Activated naive CD4-positive, alpha-beta T cell treated with Interleukin-2 at 50 U/mL for 16 hours (primary cell): ENCODE results near the gene ALKBH3.

Experiments used
- DNase-seq: peaks from one replicate; pipeline ENCODE4 v3.0.0-alpha.2; 2020

The ALKBH3 gene

DNA sequence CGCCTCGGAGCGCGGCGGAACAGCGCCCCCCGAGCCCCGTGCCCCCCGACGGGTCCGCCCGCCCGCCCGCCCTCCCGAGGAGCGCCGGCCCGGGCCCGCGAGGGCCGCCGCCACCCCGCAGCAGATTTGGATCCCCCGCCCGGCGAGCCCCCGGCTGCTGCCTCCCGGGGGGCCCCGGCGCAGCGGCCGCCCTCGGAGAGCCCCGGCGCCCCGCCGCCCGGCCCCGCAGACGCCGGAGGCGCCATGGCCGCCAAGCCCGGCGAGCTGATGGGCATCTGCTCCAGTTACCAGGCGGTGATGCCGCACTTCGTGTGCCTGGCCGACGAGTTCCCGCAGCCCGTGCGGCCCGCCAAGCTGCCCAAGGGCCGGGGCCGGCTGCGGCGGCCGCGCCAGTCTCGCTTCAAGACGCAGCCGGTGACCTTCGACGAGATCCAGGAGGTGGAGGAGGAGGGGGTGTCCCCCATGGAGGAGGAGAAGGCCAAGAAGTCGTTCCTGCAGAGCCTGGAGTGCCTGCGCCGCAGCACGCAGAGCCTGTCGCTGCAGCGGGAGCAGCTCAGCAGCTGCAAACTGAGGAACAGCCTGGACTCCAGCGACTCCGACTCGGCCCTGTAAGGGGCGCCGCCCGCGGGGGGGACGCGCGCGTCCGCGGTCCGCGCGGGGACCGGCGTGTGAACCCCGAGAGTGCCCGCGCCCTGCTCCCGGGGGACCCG lies 62.2 kb downstream of the ALKBH3 start:
- DNase-seq, result no peak

DNA sequence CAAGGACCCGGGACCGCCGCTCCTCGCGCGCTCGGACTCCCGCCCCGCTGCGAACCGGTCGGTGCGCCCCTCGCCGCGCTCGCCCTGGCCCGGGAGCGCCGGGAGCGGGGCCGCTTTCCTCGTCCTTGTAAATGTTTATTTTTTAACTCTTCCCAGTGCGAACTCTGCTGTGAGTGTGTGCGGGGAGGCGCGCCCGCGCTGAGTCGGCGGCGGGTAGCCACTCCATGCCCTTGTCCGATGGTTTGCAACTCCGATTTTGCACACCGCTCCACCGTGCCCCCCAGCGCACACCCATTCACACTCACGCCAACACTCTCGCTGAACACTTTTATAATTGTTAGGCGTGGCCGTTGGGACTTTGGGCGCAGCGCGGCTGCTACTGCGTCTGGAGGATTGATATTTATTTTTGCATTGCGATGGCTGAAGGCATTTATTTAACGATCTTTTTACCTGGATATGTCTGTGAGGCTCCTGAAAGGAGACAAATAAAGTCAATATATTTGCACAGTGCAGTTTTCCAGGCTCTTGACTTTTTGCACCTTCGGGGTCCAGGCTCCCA lies 62.8 kb downstream of the ALKBH3 start:
- DNase-seq, result peak; percentile 7

DNA sequence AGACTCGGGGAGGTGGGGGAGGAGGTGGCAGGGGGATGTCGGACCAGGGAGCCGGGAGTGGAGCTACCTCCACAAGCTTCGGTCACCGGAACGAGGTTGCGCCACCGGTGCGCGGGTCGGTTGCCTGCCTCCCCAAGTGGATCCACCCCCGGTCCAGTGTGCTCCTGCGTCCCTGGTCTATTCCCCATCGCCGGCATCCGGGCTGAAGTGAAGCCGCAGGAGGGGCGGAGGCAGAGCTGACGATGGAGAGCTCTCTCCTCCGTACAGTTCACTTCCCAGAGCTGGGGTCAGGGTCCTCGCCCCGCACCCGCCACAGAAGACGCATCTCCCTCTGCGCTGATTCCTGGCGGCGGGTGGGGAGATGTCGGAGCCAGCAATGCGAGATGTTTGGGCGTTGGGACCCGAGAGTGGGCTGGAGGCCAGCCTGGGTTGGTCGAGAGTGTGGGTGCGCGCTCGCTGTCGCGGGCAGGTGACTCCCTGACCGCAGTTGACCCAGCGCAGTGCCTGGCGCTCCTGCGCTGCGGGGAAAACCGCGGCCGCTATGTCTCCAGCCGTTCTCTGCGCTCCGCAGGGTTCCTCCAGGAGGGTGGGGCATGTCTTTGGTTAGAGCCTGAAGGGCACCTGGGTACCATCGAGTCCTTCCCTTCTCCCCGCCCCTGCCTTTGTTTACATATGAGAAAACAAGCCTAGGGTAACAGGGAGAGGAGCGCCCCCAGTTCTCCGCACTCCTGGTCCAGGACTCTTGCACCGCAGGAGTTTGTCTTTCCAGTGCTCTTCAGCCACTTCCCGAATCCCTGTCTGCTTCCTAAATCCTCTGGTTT lies 63.5 kb downstream of the ALKBH3 start:
- peak; percentile 43 for DNase-seq

DNA sequence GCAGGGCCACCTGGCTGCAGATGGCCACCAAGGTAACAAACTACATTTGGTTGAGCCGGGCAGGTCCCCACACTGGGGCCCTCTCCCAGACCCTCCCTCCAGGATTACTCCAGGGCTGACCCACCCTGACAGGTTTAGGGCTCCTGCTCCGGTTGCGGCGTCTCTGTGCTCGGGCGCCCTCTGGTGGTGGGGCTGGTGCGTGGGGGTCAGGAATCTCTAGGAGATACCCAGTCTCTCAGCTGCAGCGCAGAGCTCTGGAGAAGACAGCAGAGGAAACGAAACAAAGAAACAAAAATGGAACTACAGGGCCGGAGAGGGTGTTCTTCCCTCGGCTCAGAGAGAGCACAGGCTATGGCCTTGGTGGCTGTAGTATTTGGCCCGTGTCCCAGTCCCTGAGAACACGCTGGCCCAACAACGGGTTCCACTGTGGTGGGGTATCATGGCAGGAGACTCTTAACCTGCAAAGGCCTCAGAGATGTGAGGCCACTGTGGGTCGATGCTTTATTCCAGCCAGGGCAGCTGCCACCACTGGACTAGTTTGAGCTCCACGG lies 64.2 kb downstream of the ALKBH3 start:
- DNase-seq, result peak; percentile 67

DNA sequence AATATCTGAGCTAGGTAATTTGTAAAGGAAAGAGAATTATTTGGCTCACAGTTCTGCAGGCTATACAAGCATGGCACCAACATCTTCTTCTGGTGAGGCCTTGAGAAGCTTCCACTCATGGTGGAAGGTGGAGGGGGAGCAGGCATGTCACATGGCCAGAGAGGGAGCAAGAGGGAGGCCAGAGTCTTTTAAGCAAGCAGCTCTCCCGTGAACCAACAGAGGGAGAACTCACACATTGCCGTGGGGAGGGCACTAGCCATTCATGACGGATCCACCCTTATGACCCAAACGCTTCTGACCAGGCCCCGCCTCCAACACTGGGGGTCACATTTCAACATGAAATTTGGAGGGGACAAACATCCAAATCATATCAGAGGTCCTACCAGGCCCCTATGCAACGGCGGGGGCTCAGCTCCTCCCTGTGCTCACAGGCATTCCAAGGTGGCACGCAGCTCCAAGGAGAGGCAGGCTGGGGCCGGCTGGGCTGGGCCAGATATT lies 66.4 kb downstream of the ALKBH3 start:
- DNase-seq, result no peak

DNA sequence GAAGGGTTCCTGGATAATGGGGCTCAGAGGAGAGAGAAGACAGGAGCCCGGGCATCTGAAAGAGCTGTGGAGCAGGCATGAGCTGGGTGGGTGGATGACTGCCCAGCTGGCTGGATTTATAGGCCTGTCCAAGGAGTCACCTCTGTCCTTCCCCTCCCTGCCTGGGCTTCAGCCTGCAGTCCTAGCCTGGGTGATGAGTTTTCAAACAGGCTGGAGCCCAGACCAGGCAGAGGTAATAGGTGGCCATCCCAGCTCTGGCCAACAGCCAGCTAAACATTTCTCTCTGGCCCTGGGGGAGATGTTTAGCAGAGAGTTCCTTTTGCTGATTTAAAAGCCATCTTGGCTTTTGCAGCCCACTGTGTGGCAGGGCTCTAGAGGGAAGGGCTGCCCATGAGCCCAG lies 67.2 kb downstream of the ALKBH3 start:
- no peak for DNase-seq

DNA sequence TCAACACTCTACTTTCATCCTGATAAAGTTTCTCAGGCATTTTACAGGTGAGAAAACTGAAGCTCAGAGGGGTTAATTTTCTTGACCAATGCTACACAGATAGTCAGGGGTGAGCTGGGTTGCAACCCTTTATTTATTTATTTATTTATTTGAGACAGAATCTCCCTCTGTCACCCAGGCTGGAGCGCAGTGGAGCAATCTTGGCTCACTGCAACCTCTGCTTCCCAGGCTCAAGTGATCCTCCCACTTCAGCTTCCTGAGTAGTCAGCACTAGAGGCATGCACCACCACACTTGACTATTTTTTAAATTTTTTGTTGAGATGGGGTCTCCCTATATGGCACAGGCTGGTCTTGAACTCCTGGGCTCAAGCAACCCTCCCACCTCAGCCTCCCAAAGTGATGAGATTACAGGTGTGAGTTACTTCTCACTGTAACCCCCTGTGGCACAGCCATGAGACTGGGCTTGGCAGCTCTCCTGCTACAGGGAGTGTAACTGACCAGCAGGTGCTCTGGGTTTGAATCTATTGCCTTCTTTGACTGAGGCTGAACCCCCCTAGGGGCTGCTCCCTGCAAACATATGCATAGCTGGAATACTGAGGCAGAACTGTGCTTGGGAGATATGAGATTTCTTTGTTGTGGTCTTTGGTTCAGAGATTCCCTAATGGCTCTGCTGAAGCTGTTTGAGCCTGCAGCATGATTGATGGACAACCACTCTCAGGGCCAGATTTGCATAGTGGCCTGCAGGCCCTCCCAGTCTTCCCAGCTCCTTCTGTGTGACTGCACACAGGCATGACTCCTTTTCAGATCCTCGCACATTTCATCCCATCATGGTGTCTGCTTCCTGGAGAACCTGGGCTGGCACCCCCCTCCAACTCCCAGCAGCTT lies 68.0 kb downstream of the ALKBH3 start:
- DNase-seq, result no peak

DNA sequence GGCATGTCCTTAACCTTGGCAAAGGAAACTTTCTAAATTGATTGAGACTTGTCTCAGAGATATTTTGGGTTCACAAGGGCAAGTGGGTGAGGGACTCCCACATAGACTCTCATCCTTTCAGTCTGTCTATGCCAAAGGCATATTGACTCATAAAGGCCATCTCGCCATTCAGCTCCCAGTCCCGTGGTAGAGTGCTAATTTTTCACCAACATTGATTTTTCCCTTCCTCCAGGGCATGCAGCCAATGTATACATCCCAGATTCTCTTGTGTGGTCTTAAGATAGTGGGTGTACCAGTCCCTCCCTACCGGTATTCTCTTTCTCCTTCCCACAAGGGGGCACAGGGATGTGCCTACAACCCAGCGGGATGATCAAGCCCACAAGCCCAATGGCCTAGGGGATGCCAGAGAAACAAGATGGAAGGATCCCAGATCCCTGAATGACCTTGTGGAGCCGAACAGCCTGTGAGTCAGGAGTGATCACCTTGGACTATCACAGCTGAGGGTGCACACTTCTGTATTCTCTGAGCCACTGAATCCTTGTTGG lies 69.8 kb downstream of the ALKBH3 start:
- DNase-seq, result no peak

DNA sequence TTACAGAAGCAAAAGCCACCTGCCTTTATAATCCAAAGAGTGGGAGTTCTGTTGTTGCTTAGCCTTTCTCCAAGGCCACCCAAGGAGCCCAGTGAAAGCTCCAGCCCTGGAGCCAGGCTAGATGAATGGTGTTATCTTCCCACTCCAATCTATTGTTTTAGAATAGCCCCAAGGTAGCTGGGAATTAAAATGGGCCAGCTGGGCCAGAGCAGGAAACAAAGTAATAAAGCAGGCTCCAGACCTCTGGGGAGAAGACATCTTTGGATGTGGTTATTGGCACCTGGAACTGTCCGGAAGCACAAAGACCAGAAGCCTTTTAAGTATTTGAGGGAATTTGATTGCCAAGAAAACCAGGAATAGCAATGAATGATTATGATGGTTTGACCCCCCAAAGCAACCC lies 70.6 kb downstream of the ALKBH3 start:
- no peak for DNase-seq

DNA sequence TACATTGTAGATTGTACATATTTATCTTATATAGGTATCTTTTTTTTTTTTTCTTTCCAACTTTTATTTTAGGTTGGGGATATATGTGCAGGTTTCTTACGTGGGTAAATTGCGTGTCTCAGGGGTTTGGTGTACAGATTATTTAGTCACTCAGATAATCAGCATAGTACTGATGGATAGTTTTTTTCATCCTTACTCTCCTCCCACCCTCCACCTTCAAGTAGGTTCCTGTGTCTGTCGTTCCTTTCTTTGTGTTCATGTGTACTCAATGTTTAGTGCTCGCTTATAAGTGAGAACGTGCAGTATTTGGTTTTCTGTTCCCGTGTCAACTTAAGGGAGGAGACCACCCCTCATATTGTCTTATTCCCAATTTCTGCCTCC lies 71.4 kb downstream of the ALKBH3 start:
- no peak for DNase-seq

DNA sequence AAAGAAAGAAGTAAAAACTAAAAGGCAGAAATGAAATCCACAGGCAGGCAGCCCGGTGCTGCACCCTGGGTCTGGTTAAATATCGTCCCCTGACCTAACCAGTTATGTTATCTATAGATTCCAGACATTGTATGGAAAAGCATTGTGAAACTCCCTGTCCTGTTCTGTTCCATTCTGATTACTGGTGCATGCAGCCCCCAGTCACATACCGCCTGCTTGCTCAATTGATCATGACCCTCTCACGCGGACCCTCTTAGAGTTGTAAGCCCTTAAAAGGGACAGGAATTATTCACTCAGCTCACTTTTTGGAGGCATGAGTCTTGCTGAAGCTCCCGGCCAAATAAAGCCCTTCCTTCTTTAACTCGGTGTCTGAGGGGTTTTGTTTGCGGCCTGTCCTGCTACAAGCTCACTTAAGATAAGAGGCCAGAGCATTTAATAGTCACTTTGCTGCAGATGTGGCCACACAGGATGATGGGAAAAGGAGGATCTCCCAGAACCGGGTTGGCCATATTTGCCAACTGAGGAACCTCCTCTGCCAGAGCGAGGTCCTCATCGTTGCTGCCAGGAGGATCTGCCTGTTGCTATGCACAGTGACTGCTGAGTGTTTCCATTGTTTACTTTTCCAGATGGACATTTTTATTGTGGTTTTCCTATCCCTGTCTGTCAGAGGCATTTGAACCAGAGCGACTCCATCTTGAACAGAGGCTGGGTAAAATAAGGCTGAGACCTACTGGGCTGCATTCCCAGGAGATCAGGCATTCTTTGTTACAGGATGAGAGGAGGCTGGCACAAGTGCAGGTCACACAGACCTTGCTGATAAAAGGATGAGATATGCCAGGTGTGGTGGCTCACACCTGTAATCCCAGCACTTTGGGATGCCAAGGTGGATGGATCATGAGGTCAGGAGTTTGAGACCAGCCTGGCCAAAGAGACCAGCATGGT lies 72.0 kb downstream of the ALKBH3 start:
- DNase-seq, result no peak

DNA sequence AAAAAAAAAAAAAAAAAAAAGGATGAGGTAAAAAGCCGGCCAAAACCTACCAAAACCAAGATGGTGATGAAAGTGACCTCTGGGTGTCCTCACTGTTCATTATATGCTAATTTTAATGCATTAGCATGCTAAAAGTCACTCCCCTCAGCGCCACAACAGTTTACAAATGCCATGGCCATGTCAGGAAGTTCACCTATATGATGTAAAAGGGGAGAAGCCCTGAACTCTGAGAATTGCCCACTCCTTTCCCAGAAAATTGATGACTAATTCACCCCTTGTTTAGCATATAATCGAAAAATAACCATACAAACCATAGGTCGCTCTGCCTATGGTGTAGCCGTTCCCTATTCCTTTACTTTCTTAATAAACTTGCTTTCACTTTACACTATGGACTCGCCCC lies 72.9 kb downstream of the ALKBH3 start:
- no peak for DNase-seq

DNA sequence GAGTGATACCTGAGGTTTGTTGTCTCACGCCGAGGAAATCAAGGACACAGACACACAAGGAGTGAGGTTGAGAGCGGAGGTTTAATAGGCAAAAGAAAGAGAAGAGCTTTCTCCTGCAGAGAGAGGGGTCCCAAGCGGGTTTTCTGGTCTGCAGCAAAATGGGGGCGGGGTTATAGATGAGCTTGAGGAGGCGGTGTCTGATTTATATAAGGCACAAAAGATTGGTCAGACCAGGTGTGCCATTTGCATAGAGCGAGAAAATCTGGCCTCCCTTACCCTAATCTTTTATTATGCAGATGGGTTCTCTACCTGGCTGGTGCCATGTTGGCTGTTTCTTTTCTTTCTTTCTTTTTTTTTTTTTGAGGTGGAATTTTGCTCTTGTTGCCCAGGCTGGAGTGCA lies 73.6 kb downstream of the ALKBH3 start:
- DNase-seq, result no peak

DNA sequence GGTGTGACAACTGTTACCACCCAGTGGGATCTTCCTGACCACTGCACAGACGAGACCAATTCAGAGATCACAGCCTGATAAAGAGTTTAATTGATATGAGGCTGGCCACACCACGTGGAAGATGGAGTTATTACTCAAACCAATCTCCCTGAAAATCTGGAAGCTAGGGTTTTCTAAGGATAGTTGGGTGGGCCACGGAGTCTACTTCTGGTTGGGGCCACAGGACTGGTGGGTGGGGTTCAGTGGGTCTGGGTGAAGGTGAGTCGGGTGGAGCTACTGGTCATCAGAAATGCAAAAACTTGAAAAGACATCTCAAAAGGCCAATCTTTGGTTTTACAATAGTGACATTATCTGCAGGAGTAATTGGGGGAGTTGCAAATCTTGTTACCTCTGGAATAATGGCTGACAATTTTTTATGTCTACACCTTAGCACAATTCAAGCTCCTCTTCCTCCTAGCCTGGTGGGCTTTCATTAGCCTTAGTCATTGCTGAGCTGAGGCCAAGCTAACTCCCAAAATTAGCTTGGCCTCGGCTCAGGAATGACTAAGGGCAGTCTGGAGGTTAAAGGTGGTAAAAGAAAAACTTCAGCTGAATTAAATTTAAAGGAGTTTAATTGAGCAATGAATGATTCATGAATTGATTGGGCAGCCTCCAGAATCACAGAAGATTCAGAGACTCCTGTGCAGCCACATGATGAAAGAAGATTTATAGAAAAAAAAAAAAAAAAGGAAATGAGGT lies 74.9 kb downstream of the ALKBH3 start:
- DNase-seq, result no peak

DNA sequence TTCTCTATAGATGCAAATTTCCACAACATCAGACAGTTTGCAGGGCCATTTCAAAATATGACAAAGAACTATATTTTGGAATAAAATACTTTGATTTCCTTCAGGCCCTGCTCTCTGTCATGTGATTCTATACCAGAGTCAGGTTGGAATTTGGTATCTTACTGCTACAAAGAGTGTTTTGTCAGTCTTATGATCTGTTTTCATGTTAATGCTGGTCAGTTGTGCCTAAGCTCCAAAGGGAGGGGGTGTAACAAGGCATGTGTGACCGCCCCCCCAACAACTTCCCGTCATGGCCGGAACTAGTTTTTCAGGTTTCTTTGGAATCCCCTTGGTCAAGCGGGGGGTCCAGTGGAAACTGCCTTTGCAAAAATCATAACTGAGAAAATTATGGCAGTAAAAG lies 76.9 kb downstream of the ALKBH3 start:
- DNase-seq, result no peak

DNA sequence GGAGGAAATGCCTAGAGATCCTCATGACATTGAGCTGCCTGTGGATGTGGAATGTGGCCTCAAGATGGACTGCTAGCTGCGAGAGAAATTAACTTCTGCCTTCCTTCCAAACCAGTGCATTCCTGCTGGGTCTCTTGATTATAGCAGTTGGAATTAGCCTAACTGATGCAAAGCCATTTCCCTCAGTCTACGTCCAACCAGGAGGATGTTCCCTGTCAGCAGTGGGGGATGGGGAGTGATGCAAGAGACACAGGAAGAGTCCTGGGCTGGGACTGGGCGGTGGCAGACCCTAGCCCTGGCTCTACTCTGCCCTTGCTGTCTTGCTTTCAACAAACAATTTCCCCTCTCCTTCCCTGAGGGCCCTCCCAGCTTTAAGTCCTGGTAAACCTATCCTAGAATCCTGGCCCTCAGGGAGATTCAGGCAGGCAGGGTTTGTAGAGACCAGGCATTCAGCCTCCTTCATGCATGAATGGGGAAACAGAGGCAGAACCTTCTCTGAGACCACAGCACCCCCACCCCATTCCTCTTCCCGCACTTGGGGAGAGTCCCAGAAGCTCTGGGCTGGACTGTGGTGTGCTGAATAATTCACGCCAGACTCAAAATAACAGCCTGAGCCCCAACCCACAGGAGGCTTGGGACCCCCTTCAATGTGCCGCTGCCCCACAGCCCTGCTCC lies 78.8 kb downstream of the ALKBH3 start:
- DNase-seq, result no peak

DNA sequence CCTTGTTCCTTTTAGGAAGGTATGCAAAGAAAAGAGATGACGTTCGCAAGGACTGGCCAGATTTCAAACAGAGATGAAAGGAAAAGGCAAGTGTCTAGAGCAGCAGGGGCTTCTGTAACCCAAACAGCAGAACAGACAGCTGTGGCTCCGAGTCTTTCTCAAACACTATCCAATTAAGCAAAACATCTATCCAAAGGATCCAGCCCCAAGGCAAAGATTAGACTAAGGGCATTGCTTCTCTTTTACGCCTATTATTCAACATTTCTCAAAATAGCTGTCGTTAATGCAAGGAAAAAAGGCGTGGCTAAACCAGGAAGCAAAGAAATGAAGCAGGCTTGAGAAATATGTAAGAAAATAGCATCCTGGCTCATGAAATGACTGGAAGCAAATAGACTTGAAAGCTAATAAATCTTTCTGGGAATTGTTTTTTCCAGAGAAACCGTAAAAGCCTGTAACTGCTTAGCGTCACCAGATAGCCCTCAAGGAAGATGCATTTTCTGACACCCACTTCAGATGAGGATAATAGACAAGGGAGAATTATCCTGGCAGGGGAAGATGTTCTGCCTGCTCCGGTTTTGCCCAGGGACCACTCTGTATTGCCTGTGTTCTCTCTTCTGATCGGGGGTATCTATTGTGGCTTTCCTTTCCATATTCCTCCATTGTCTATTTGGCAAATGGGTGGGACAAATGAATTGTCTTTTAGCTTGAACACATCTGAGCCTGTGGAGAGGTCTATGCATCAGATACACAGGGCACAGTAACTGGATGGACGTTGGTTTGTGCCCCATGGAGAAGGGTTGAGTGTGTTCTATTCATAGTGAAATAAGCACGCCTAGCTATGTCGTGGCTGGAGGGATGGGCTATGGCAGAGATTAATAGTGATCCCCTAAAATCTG lies 82.0 kb downstream of the ALKBH3 start:
- no peak for DNase-seq

DNA sequence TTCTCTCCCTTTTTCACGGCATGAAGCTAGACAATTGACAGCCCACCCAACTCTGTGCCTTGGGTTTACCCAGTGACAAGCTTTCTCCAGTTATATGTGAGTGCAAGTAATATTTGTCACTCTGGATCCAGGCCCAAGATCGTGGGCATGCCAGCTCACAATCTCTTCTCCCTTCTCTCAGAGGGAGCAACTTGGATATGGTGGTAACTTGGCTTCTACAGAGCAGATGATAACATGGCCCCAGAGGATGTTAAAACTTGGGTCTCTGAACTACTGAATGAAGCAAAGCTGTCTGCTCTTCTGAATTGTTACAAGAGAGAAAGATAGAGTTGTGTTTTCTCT lies 82.6 kb downstream of the ALKBH3 start:
- no peak for DNase-seq

DNA sequence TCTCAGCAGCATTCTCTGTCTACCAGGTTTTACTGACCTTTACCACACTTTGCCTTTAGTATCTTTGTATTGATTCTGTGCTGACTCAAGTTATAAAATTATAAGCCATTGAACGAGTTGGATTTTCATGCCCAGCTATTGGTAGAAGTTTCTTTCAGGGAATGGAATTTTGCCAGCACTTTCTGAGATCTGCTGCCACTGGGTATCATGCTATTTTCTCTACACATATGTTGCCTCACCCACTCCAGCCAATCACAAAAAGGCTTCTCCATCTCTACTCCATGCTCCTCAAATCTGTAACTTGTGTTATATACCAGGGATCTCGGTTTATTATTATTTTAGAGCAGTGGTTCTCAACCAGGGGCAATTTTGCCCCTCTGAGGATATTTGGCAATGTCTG lies 87.0 kb downstream of the ALKBH3 start:
- DNase-seq, result no peak
